ENCODE results near the gene MSH5. TPM values are rescaled to one million over a fixed set of nuclear protein-coding genes. Genes with fewer than 3 reads are reported as not detected.

MSH5 gene
- total and polyA plus RNA-seq, 9 of the 15 experiments (the other 6 are each of a cell fraction or from before 2014, with no cell fraction given), result 12.5 to 104 (median 46.6) TPM

- TF ChIP-seq FOXO4 (CRISPR knock-in tag; IDR thresholded peaks at IDR 0.05), result no peak
- no peak for TF ChIP-seq GABPB2 (CRISPR knock-in tag; conservative IDR thresholded peaks at IDR 0.05)
- TF ChIP-seq BACH1 (tag; IDR thresholded peaks at IDR 0.05), result 0 out of 2 replicates have a peak, but pooled peaks have one; percentile 72
- no peak for TF ChIP-seq CTCFL (IDR thresholded peaks at IDR 0.05; ENCODE audit: borderline replicate concordance, insufficient read depth, low read depth, low read length, poor library complexity, severe bottlenecking)
- peak; percentile 76; the same call in 1 of the 2 replicates for TF ChIP-seq THRAP3 (IDR thresholded peaks at IDR 0.05; ENCODE audit: borderline replicate concordance)
- TF ChIP-seq TAF9B (IDR thresholded peaks at IDR 0.05; ENCODE audit: partially characterized antibody), result no peak
- TF ChIP-seq ATF6 (CRISPR knock-in tag; IDR thresholded peaks at IDR 0.05), result no peak
- peak; percentile 2 to 25; a peak in 1 of 4 replicates for TF ChIP-seq RAD21 (CRISPR knock-in tag; conservative IDR thresholded peaks at IDR 0.05 in 1 of 2, IDR thresholded peaks at IDR 0.05 in 1 of 2)
- no peak for TF ChIP-seq GTF2E2 (tag; IDR thresholded peaks at IDR 0.05)
- TF ChIP-seq HNRNPH1 (optimal IDR thresholded peaks at IDR 0.05; ENCODE audit: low read depth, low read length), result no peak
- TF ChIP-seq NFYB (IDR thresholded peaks at IDR 0.05; ENCODE audit: extremely low read depth, insufficient read length), result no peak
- TF ChIP-seq ZNF589 (CRISPR knock-in tag; IDR thresholded peaks at IDR 0.05; ENCODE audit: low read depth), result peak; percentile 79; the same call in 1 of the 2 replicates
- no peak for TF ChIP-seq ARID1B (IDR thresholded peaks at IDR 0.05)
- TF ChIP-seq BDP1 (IDR thresholded peaks at IDR 0.05; ENCODE audit: insufficient read depth, insufficient read length), result no peak
- peak; percentile 88 for TF ChIP-seq SMARCE1 (IDR thresholded peaks at IDR 0.05)
- peak; percentile 78; the same call in 1 of the 2 replicates for TF ChIP-seq ZNF263 (CRISPR knock-in tag; IDR thresholded peaks at IDR 0.05; ENCODE audit: borderline replicate concordance)
- TF ChIP-seq ZKSCAN3 (CRISPR knock-in tag; IDR thresholded peaks at IDR 0.05), result no peak
These were observed 37.4 kb upstream of the MSH5 start (continued) for GRCh38 chr6:31702405-31702818.
